ENCODE results near the gene CD300LD.

Gene CD300LD

DNA sequence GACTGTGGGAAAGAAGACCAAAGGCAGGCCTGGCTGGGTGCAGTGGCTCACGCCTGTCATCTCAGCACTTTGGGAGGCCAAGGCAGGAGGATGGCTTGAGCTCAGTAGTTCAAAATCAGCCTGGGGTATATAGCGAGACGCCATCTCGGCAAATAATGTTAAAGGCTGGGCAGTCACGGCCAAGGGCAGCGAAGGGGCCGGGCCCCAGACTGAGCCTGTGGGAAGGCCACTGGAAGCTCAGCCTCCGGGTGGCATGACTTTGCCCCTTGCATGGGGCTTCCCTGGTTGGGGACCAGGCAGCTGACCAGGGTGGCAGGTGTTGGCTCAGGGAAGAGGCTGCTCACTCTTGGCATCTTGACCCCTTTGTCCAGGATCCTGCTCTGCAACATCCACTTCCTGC is 14.0 kb upstream of the CD300LD start:
- Histone ChIP-seq H3K79me2 (ENCODE audit: insufficient read depth, low read depth) (no peaks in the 10 kb centered on the region), H2AFZ (ENCODE audit: low read depth) (no peak overlapping the region), H4K20me1 (ENCODE audit: insufficient read depth) (no peaks in the 10 kb centered on the region), H3K4me3 (IDR thresholded peaks at IDR 0.05; ENCODE audit: insufficient read depth, low read depth, low read length) (no peak overlapping the region), H3K9ac (no peak overlapping the region), H3K27me3 (ENCODE audit: insufficient read depth, low read depth) (peaks cover 93% of the 10 kb centered on the region), H3K36me3 (ENCODE audit: insufficient read depth) (no peaks in the 10 kb centered on the region), H3K4me2 (no peak overlapping the region), H3K27ac (no peak overlapping the region), H3K4me1 (ENCODE audit: low read depth, poor library complexity, severe bottlenecking) (no peaks in the 10 kb centered on the region)
- TF ChIP-seq, protein P1, sequence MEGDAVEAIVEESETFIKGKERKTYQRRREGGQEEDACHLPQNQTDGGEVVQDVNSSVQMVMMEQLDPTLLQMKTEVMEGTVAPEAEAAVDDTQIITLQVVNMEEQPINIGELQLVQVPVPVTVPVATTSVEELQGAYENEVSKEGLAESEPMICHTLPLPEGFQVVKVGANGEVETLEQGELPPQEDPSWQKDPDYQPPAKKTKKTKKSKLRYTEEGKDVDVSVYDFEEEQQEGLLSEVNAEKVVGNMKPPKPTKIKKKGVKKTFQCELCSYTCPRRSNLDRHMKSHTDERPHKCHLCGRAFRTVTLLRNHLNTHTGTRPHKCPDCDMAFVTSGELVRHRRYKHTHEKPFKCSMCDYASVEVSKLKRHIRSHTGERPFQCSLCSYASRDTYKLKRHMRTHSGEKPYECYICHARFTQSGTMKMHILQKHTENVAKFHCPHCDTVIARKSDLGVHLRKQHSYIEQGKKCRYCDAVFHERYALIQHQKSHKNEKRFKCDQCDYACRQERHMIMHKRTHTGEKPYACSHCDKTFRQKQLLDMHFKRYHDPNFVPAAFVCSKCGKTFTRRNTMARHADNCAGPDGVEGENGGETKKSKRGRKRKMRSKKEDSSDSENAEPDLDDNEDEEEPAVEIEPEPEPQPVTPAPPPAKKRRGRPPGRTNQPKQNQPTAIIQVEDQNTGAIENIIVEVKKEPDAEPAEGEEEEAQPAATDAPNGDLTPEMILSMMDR (conservative IDR thresholded peaks at IDR 0.05; ENCODE audit: low read depth, low read length) = no peak

DNA sequence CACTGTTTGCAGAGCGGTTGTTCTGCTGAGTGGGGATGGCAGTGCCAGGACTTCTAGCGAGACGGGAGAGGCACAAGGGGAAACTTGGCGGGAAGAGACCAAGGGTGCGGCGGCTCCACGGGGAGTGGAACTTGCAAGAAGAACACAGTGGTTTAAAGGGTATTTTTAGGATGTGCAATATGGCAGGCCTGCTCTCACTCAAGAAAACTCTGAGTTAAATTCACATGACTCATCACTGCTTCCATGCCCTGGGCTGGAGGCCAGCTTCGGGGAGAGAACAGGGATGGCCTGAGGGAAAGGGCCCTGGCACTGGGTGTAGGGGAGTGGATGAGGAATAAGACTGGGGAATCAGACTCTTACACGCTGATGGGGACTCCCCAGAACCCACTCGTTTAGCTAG is 13.3 kb upstream of the CD300LD start:
- Histone ChIP-seq H3K79me2 (ENCODE audit: insufficient read depth, low read depth) (no peaks in the 10 kb centered on the region), H4K20me1 (ENCODE audit: insufficient read depth) (no peaks in the 10 kb centered on the region), H3K27ac (no peak overlapping the region), H3K36me3 (ENCODE audit: insufficient read depth) (no peaks in the 10 kb centered on the region), H2AFZ (ENCODE audit: low read depth) (no peak overlapping the region), H3K4me2 (no peak overlapping the region), H3K4me3 (IDR thresholded peaks at IDR 0.05; ENCODE audit: insufficient read depth, low read depth, low read length) (no peak overlapping the region), H3K9ac (no peak overlapping the region), H3K27me3 (ENCODE audit: insufficient read depth, low read depth) (peaks cover 91% of the 10 kb centered on the region; the same call in 1 of the 2 replicates), H3K4me1 (ENCODE audit: low read depth, poor library complexity, severe bottlenecking) (no peaks in the 10 kb centered on the region)
- TF ChIP-seq, protein P1 (conservative IDR thresholded peaks at IDR 0.05; ENCODE audit: low read depth, low read length) = no peak

DNA sequence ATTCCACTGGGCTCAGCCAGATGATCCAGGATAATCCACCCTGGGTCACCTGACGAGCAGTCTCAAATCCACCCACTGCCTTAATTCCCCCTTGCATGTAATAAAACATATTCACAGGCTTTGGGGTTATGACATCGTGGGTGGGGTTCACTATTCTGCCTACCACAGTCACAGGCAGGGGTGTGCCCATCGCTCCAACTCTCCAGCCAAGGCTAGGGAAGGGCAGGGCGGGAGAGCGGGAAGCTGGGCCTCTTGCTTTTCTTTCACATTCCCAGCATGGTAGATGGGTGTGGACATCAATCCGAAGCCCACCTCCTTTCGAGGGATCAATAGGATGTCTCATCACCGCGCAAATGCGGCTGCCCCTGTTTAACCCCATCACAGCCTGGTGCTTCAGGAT is 12.7 kb upstream of the CD300LD start:
- Histone ChIP-seq H3K27ac (no peak overlapping the region), H3K36me3 (ENCODE audit: insufficient read depth) (no peaks in the 10 kb centered on the region), H3K9ac (no peak overlapping the region), H3K4me1 (ENCODE audit: low read depth, poor library complexity, severe bottlenecking) (no peaks in the 10 kb centered on the region), H4K20me1 (ENCODE audit: insufficient read depth) (no peaks in the 10 kb centered on the region), H3K4me2 (no peak overlapping the region), H2AFZ (ENCODE audit: low read depth) (no peak overlapping the region), H3K79me2 (ENCODE audit: insufficient read depth, low read depth) (no peaks in the 10 kb centered on the region), H3K4me3 (IDR thresholded peaks at IDR 0.05; ENCODE audit: insufficient read depth, low read depth, low read length) (no peak overlapping the region), H3K27me3 (ENCODE audit: insufficient read depth, low read depth) (peaks cover 91% of the 10 kb centered on the region; the same call in 1 of the 2 replicates)
- TF ChIP-seq, protein P1 (conservative IDR thresholded peaks at IDR 0.05; ENCODE audit: low read depth, low read length) = no peak

DNA sequence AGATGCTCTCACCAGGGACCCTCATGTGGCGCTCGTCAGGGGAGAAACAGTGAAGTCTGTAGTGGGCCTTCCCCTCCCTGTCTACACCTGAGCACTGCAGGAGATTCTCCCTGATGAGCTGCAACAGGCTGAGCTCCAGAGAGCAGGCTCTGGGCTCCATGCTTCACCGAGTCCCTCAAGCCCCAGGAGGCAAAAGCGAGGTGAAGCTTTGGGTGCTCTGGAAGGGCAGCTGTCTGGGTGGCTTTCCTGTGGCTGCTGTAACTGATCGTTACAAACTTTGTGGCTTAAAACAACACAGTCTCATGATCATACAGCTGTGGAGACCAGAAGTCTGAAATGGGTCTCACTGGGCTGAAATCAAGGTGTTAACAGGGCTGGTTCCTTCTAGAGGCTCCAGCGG is 12.1 kb upstream of the CD300LD start:
- H3K9ac ChIP-seq = no peak overlapping the region

More for the DNA sequence above, 12.1 kb upstream of the CD300LD start:
- Histone ChIP-seq H4K20me1 (ENCODE audit: insufficient read depth) (no peaks in the 10 kb centered on the region), H3K36me3 (ENCODE audit: insufficient read depth) (no peaks in the 10 kb centered on the region), H3K27me3 (ENCODE audit: insufficient read depth, low read depth) (peaks cover 92% of the 10 kb centered on the region; the same call in 1 of the 2 replicates), H3K4me3 (IDR thresholded peaks at IDR 0.05; ENCODE audit: insufficient read depth, low read depth, low read length) (no peak overlapping the region), H2AFZ (ENCODE audit: low read depth) (no peak overlapping the region), H3K27ac (no peak overlapping the region), H3K4me1 (ENCODE audit: low read depth, poor library complexity, severe bottlenecking) (no peaks in the 10 kb centered on the region), H3K4me2 (no peak overlapping the region), H3K79me2 (ENCODE audit: insufficient read depth, low read depth) (no peaks in the 10 kb centered on the region)
- TF ChIP-seq, protein P1 (conservative IDR thresholded peaks at IDR 0.05; ENCODE audit: low read depth, low read length) = no peak
